RWPE2 (cell line): Measurements from ENCODE around the gene CCDC92B.

Experiments
- ATAC-seq: fragments of 200-7000 bp; cut with Tn5 transposase; 3 replicates; pipeline ENCODE4 v1.9.1; 2021; ENCODE audit warnings: low read depth
- DNase-seq: peaks from one replicate; pipeline ENCODE4 v3.0.0-alpha.2; 2020; ENCODE audit warnings: low spot score
- H3K27ac ChIP-seq: fragments of 450-650 bp; 2 replicates; pipeline ENCODE4 v1.5.1; 2017; ENCODE audit warnings: mild to moderate bottlenecking; ENCODE audit not compliant: poor library complexity, severe bottlenecking
- H3K27me3 ChIP-seq: fragments of 250-450 bp; sonication (Bioruptor Pico); 2 replicates; pipeline ENCODE4 v1.5.1; 2021; ENCODE audit warnings: mild to moderate bottlenecking, moderate library complexity; ENCODE audit not compliant: insufficient read depth, poor library complexity, severe bottlenecking
- H3K36me3 ChIP-seq: fragments of 250-450 bp; sonication (Bioruptor Pico); 2 replicates; pipeline ENCODE4 v1.5.1; 2020; ENCODE audit warnings: low read depth, mild to moderate bottlenecking, moderate library complexity
- H3K4me1 ChIP-seq: fragments of 250-450 bp; sonication (Bioruptor Pico); 2 replicates; pipeline ENCODE4 v1.5.1; 2021; ENCODE audit warnings: mild to moderate bottlenecking, moderate library complexity; ENCODE audit not compliant: insufficient read depth, poor library complexity, severe bottlenecking
- H3K4me3 ChIP-seq: fragments of 250-450 bp; sonication (Bioruptor Pico); 2 replicates; pipeline ENCODE4 v1.5.1; 2021; ENCODE audit warnings: mild to moderate bottlenecking, moderate library complexity; ENCODE audit not compliant: severe bottlenecking
- H3K9me3 ChIP-seq: fragments of 250-450 bp; sonication (Bioruptor Pico); 2 replicates; pipeline ENCODE4 v1.5.1; 2021; ENCODE audit warnings: mild to moderate bottlenecking, moderate library complexity; ENCODE audit not compliant: severe bottlenecking
- TF ChIP-seq, protein P1 (sequence below): fragments of 450-650 bp; IDR thresholded peaks from one replicate; pipeline ENCODE4 v1.5.1; 2017; ENCODE audit warnings: mild to moderate bottlenecking, moderate library complexity; ENCODE audit not compliant: poor library complexity, severe bottlenecking

Gene CCDC92B

GRCh38 chr17:2745317-2746037 lies 4.0 kb downstream of the CCDC92B start:
- no peaks in the 10 kb centered on the region for H3K4me1 ChIP-seq
- H3K4me3 ChIP-seq = no peak overlapping the region
- ATAC-seq (no peak), DNase-seq (no peak)
- H3K27ac ChIP-seq = no peak overlapping the region
- H3K36me3 ChIP-seq = no peaks in the 10 kb centered on the region
- no peaks in the 10 kb centered on the region for H3K9me3 ChIP-seq
- peaks cover 27% of the 10 kb centered on the region for H3K27me3 ChIP-seq
- TF ChIP-seq, protein P1, sequence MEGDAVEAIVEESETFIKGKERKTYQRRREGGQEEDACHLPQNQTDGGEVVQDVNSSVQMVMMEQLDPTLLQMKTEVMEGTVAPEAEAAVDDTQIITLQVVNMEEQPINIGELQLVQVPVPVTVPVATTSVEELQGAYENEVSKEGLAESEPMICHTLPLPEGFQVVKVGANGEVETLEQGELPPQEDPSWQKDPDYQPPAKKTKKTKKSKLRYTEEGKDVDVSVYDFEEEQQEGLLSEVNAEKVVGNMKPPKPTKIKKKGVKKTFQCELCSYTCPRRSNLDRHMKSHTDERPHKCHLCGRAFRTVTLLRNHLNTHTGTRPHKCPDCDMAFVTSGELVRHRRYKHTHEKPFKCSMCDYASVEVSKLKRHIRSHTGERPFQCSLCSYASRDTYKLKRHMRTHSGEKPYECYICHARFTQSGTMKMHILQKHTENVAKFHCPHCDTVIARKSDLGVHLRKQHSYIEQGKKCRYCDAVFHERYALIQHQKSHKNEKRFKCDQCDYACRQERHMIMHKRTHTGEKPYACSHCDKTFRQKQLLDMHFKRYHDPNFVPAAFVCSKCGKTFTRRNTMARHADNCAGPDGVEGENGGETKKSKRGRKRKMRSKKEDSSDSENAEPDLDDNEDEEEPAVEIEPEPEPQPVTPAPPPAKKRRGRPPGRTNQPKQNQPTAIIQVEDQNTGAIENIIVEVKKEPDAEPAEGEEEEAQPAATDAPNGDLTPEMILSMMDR = no peak

- H3K4me1 ChIP-seq = peaks cover 4% of the 10 kb centered on the region
- ATAC-seq = no peak
- TF ChIP-seq, protein P1 = no peak
- peak overlapping the region; percentile 47 for H3K27ac ChIP-seq
- no peak for DNase-seq
- H3K9me3 ChIP-seq = no peaks in the 10 kb centered on the region
- H3K36me3 ChIP-seq = no peaks in the 10 kb centered on the region
- H3K27me3 ChIP-seq = no peaks in the 10 kb centered on the region
- no peak overlapping the region for H3K4me3 ChIP-seq
Observed at GRCh38 chr17:2737693-2738092, 11.8 kb downstream of the CCDC92B start.

DNA sequence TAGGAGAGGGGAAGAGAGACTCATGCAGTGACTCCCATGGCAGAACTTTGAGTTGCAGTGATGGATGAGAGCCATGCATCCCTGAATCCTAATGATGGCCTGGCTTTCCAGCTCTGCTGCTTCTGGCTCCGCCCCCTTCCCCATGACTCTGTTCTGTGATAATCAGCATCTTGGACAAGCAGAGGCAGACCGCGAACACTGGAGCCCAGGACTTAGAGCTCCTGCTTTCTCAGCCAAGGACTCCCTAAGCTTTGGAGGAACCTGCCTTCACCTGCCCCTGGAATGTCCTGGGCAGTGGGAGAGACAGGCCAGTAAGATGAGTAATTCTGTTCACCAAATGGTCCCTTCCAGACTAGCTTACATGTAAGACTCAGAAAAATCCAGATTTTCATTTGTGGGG lies 12.5 kb downstream of the CCDC92B start:
- TF ChIP-seq, protein P1 = no peak
- peaks cover 4% of the 10 kb centered on the region for H3K4me1 ChIP-seq
- no peaks in the 10 kb centered on the region for H3K27me3 ChIP-seq
- no peaks in the 10 kb centered on the region for H3K36me3 ChIP-seq
- no peak overlapping the region for H3K4me3 ChIP-seq
- ATAC-seq = peak; percentile 98
- peak overlapping the region; percentile 47 for H3K27ac ChIP-seq
- DNase-seq = peak; percentile 90
- H3K9me3 ChIP-seq = no peaks in the 10 kb centered on the region

- Histone ChIP-seq H3K36me3 (no peaks in the 10 kb centered on the region), H3K9me3 (no peaks in the 10 kb centered on the region), H3K4me3 (no peak overlapping the region), H3K27me3 (no peaks in the 10 kb centered on the region), H3K4me1 (peaks cover 4% of the 10 kb centered on the region), H3K27ac (no peak overlapping the region)
- DNase-seq (no peak), ATAC-seq (no peak)
- TF ChIP-seq, protein P1 = no peak
Observed at GRCh38 chr17:2735896-2736295, 13.6 kb downstream of the CCDC92B start.

- Histone ChIP-seq H3K4me3 (no peak overlapping the region), H3K27ac (no peak overlapping the region), H3K4me1 (peaks cover 4% of the 10 kb centered on the region), H3K9me3 (no peaks in the 10 kb centered on the region), H3K27me3 (no peaks in the 10 kb centered on the region), H3K36me3 (no peaks in the 10 kb centered on the region)
- TF ChIP-seq, protein P1 = no peak
- ATAC-seq (no peak), DNase-seq (peak; percentile 55)
Observed at GRCh38 chr17:2734939-2735338, 14.5 kb downstream of the CCDC92B start.
